22Rv1 (cell line): ENCODE measurements around the gene NEURL1.

ENCODE experiments used
- CTCF ChIP-seq: fragments of 450-650 bp; IDR thresholded peaks from 2 replicates; pipeline ENCODE4 v1.5.1; 2017; ENCODE audit warnings: mild to moderate bottlenecking
- ZFX ChIP-seq: fragments of 450-650 bp; IDR thresholded peaks from 2 replicates; pipeline ENCODE4 v1.6.1; 2017; ENCODE audit warnings: antibody characterized with exemption, borderline replicate concordance

- TF ChIP-seq CTCF (no peak), ZFX (no peak)
These were observed 19.4 kb upstream of the NEURL1 start for GRCh38 chr10:103474077-103474476.
